ENCODE results near the gene FAM83C.

DNA sequence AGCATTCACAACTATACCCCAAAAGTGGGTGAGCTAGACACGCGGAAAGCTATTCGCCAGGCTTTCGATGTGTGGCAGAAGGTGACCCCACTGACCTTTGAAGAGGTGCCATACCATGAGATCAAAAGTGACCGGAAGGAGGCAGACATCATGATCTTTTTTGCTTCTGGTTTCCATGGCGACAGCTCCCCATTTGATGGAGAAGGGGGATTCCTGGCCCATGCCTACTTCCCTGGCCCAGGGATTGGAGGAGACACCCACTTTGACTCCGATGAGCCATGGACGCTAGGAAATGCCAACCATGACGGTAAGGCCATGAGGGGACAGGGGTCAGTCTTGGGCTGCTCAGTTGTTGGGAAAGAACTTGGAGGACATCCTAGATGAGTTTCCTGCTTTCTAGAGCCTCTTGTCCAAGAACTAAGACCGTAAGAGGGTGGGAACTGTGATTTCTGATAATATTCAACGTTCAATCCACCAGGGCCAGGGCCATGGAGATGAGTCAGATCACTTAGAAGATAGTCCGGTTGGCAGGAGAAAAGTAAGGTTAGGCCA is 37.7 kb downstream of the FAM83C start:
- TF ChIP-seq JUND (IDR thresholded peaks at IDR 0.05; ENCODE audit: low read depth, low read length), result no peak
- no peak for TF ChIP-seq POLR2A (IDR thresholded peaks at IDR 0.05; ENCODE audit: low read depth, low read length)
- TF ChIP-seq MAX (IDR thresholded peaks at IDR 0.05; ENCODE audit: low read depth, low read length), result no peak
- no peak for TF ChIP-seq NR2C2 (IDR thresholded peaks at IDR 0.05; ENCODE audit: borderline replicate concordance, control insufficient read depth, insufficient read length, low read depth)
- TF ChIP-seq MYB (IDR thresholded peaks at IDR 0.05; ENCODE audit: borderline replicate concordance, low read depth, low read length), result no peak
- TF ChIP-seq POLR2AphosphoS2 (IDR thresholded peaks at IDR 0.05; ENCODE audit: low read depth, low read length), result no peak
- TF ChIP-seq, protein P1, sequence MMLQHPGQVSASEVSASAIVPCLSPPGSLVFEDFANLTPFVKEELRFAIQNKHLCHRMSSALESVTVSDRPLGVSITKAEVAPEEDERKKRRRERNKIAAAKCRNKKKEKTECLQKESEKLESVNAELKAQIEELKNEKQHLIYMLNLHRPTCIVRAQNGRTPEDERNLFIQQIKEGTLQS (IDR thresholded peaks at IDR 0.05; ENCODE audit: borderline replicate concordance, extremely low read depth, low read depth, low read length), result no peak
